Kidney (tissue), 14 donors: ENCODE measurements around the gene VSX2. TPM values are rescaled to one million over a fixed set of nuclear protein-coding genes. Genes with fewer than 3 reads are reported as not detected.

ENCODE experiments used
- DNase-seq, 5 donors: peaks; one replicate each; pipeline ENCODE4 v3.0.0-alpha.2; 2013 to 2020
- FAIRE-seq: peaks from 2 replicates; lab custom pipeline; 2012; peaks lifted over from hg19 to GRCh38; lab: Jason Lieb, UNC
- H3K27ac ChIP-seq, 2 donors: one replicate each; pipeline ENCODE4 v1.7.0; 2013; ENCODE audit warnings: low read depth in 2 of 2, low read length in 2 of 2, inconsistent platforms in 1 of 2
- H3K27me3 ChIP-seq: one replicate; pipeline ENCODE4 v1.7.1; 2013; ENCODE audit warnings: low read length, inconsistent platforms; ENCODE audit not compliant: control insufficient read depth, insufficient read depth
- H3K36me3 ChIP-seq, 3 donors: one replicate each; pipeline versions ENCODE4 v1.7.0 to v1.7.1; 2013; ENCODE audit warnings: low read length in 3 of 3, control low read depth in 1 of 3, inconsistent platforms in 1 of 3; ENCODE audit not compliant: insufficient read depth in 3 of 3, control insufficient read depth in 2 of 3
- H3K4me1 ChIP-seq, 3 donors: one replicate each; pipeline versions ENCODE4 v1.7.0 to v1.7.1; 2013; ENCODE audit warnings: low read length in 3 of 3, inconsistent platforms in 1 of 3, low read depth in 1 of 3; ENCODE audit not compliant: control insufficient read depth in 2 of 3, insufficient read depth in 2 of 3
- H3K4me3 ChIP-seq, 3 donors: one replicate each; pipeline versions ENCODE4 v1.7.0 to v1.8.1; 2013; ENCODE audit warnings: low read length in 3 of 3, control low read depth in 1 of 3, inconsistent platforms in 1 of 3
- H3K9ac ChIP-seq, 3 donors: one replicate each; pipeline versions ENCODE4 v1.7.0 to v1.7.1; 2013; ENCODE audit warnings: low read length in 3 of 3, control low read depth in 1 of 3, inconsistent platforms in 1 of 3
- H3K9me3 ChIP-seq, 3 donors: one replicate each; pipeline versions ENCODE4 v1.7.0 to v1.7.1; 2013; ENCODE audit warnings: low read length in 3 of 3, control low read depth in 1 of 3, inconsistent platforms in 1 of 3; ENCODE audit not compliant: control insufficient read depth in 2 of 3, insufficient read depth in 1 of 3
- CTCF ChIP-seq: IDR thresholded peaks from 3 replicates; pipeline ENCODE4 v1.5.1; 2012; ENCODE audit warnings: mild to moderate bottlenecking, moderate library complexity, borderline replicate concordance; ENCODE audit not compliant: insufficient read depth; ENCODE audit errors: extremely low read depth
- intact Hi-C: fragments of 100-400 bp; cut with DNase I; formaldehyde crosslinking; loops from one replicate; pipeline ENCODE4 v1.11.1; 2022
- polyA plus RNA-seq: library from polyadenylated mRNA; stranded (reverse); fragments of 350-450 nt; fragmentation: Illumina TruSeq; extraction: RNeasy Lipid Tissue Mini Kit (QIAGEN cat#74804); gene quantifications from one replicate; pipeline ENCODE4 v1.2.3, GENCODE V29; 2014; ENCODE audit warnings: low read depth, low replicate concordance; ENCODE audit not compliant: insufficient read depth
- total RNA-seq: library from RNA; stranded (reverse); fragmentation: NEBNext Ultra II Directional; extraction: Animal tissue kit (Norgen Biotek cat#: 25700); gene quantifications from one replicate; pipeline ENCODE4 v1.2.1, GENCODE V29; 2021
- donor health status: control.
- donor health status: control.
- donor health status: control.
- donor health status: control.
- donor health status: control.
- donor health status: DM: yes; HTN: yes; CAD: no.
- donor health status: Normal renal cell carcinoma (clear cell type).

VSX2 gene
- total and polyA plus RNA-seq, 2 donors from 2014 or later, result not detected

- intact Hi-C loops, result no loop called here
- Histone ChIP-seq H3K36me3 (no peaks in the 10 kb centered on the region), H3K27ac (no peak overlapping the region), H3K4me3 (no peak overlapping the region), H3K9me3 (no peaks in the 10 kb centered on the region), H3K27me3 (no peaks in the 10 kb centered on the region), H3K9ac (no peak overlapping the region), H3K4me1 (peaks cover 0 to 4% (median 3%) of the 10 kb centered on the region in 3 donors)
- TF ChIP-seq CTCF, result no peak
- no peak for FAIRE-seq
- no peak for DNase-seq
These were observed 16.0 kb downstream of the VSX2 start for GRCh38 chr14:74255281-74255680.

- Histone ChIP-seq H3K9ac (peak overlapping the region in 1 of 3 donors; percentile 46), H3K27me3 (no peaks in the 10 kb centered on the region), H3K4me3 (peak overlapping the region; percentile 49 to 67 (median 54)), H3K4me1 (peaks cover 0 to 4% (median 3%) of the 10 kb centered on the region in 3 donors), H3K36me3 (no peaks in the 10 kb centered on the region), H3K27ac (no peak overlapping the region), H3K9me3 (no peaks in the 10 kb centered on the region)
- DNase-seq, result peak in 4 of 5 donors; percentile 53 to 80 (median 64)
- FAIRE-seq, result no peak
- intact Hi-C loops, result no loop called here
- peak; percentile 77 for TF ChIP-seq CTCF
These were observed 18.1 kb downstream of the VSX2 start for GRCh38 chr14:74257078-74257940.

DNA sequence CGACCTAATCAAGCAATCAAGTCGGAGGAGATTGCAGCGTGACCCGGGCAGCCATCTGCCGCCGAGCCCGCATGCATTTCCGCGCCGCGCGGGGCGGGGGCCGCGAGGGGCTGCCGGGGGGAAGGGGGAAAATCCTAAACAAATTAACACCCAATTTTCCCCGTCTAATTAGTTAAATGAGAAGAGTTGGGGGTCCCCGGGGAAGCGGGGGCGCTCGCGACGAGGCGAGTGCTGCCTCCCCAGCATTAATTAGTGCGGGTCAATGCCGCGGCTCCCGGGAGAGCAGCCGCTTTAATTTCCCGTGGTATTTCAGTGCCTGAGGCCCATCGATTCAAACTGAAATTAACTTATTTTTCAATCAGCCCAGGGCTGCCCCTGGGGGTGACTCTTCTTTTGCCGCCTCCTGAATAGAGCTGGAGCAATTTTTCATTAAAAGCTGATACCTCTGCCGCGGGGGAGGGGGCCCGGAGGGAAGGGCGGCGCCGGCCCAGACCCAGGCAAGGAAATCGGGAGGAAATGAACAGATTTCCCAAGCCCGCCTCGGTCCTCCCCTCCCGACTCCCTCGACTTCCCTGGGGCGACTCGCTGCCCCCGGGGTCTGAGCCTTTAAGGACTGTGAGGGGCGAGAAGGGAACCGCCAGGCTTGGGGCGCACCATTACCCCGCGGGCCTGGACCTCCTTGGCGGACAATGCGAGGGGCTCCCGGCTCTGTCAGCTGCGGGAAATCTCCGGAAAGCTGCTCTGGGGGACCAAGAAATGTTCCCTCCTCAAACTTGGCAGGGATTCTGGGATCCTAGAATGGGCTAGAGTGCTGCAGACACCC, 18.9 kb downstream of the VSX2 start:
- Histone ChIP-seq H3K4me1 (peaks cover 0 to 4% (median 3%) of the 10 kb centered on the region in 3 donors), H3K27ac (no peak overlapping the region), H3K27me3 (no peaks in the 10 kb centered on the region), H3K9ac (peak overlapping the region in 1 of 3 donors; percentile 46), H3K36me3 (no peaks in the 10 kb centered on the region), H3K9me3 (no peaks in the 10 kb centered on the region), H3K4me3 (peak overlapping the region; percentile 49 to 67 (median 54))
- DNase-seq, result peak in 3 of 5 donors; percentile 30 to 62 (median 40)
- intact Hi-C loops, result no loop called here
- TF ChIP-seq CTCF, result no peak
- FAIRE-seq, result no peak
